HFFc6 (cell line): ENCODE measurements around the gene CARF. TPM values are rescaled to one million over a fixed set of nuclear protein-coding genes. Genes with fewer than 3 reads are reported as not detected.

Experiments used
- DNase-seq: peaks from one replicate; pipeline ENCODE4 v3.0.0-alpha.2; 2018
- H3K27ac Mint-ChIP-seq: 2 replicates; pipeline ENCODE4 v1.8.0; 2020; ENCODE audit warnings: mild to moderate bottlenecking, mixed read lengths
- H3K27me3 Mint-ChIP-seq: 2 replicates; pipeline ENCODE4 v1.8.0; 2021; ENCODE audit warnings: mild to moderate bottlenecking, moderate library complexity, mixed read lengths; ENCODE audit not compliant: insufficient read depth
- H3K36me3 Mint-ChIP-seq: 2 replicates; pipeline ENCODE4 v1.8.0; 2021; ENCODE audit warnings: low read depth, mixed read lengths
- H3K4me1 Mint-ChIP-seq: 2 replicates; pipeline ENCODE4 v1.8.0; 2020; ENCODE audit warnings: low read depth, mixed read lengths
- H3K4me3 Mint-ChIP-seq: 2 replicates; pipeline ENCODE4 v1.8.0; 2020; ENCODE audit warnings: mild to moderate bottlenecking, moderate library complexity, mixed read lengths
- H3K9me3 Mint-ChIP-seq: 2 replicates; pipeline ENCODE4 v1.8.0; 2020; ENCODE audit warnings: mild to moderate bottlenecking, mixed read lengths
- total RNA-seq, 6 experiments: library from RNA; stranded (reverse); fragmentation: NEBNext Ultra II Directional; extraction: Animal tissue kit (Norgen Biotek cat#: 25700); gene quantifications; 2 replicates in 1 of 6; 3 replicates in 5 of 6; pipeline ENCODE4 v1.2.3, GENCODE V29; 2021
- TF ChIP-seq, protein P1 (sequence below): fragments of 200-600 bp; sonication (generic); IDR thresholded peaks from 2 replicates; pipeline ENCODE4 v1.5.0; 2021; ENCODE audit warnings: antibody characterized with exemption, mild to moderate bottlenecking

CARF gene
- total RNA-seq, 6 experiments from 2014 or later: 2.2 to 5.7 (median 4.2) TPM

GRCh38 chr2:203030991-203031390 is 118.9 kb downstream of the CARF start:
- H3K4me1 Mint-ChIP-seq: peaks cover 10% of the 10 kb centered on the region; the same call in 1 of the 2 replicates
- TF ChIP-seq, protein P1, sequence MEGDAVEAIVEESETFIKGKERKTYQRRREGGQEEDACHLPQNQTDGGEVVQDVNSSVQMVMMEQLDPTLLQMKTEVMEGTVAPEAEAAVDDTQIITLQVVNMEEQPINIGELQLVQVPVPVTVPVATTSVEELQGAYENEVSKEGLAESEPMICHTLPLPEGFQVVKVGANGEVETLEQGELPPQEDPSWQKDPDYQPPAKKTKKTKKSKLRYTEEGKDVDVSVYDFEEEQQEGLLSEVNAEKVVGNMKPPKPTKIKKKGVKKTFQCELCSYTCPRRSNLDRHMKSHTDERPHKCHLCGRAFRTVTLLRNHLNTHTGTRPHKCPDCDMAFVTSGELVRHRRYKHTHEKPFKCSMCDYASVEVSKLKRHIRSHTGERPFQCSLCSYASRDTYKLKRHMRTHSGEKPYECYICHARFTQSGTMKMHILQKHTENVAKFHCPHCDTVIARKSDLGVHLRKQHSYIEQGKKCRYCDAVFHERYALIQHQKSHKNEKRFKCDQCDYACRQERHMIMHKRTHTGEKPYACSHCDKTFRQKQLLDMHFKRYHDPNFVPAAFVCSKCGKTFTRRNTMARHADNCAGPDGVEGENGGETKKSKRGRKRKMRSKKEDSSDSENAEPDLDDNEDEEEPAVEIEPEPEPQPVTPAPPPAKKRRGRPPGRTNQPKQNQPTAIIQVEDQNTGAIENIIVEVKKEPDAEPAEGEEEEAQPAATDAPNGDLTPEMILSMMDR: no peak
- H3K27me3 Mint-ChIP-seq: no peaks in the 10 kb centered on the region
- H3K9me3 Mint-ChIP-seq: no peaks in the 10 kb centered on the region
- H3K4me3 Mint-ChIP-seq: no peak overlapping the region
- no peak overlapping the region for H3K27ac Mint-ChIP-seq
- DNase-seq: no peak
- H3K36me3 Mint-ChIP-seq: peaks cover 5% of the 10 kb centered on the region; the same call in 1 of the 2 replicates

GRCh38 chr2:203033395-203033794 is 121.3 kb downstream of the CARF start:
- no peaks in the 10 kb centered on the region for H3K27me3 Mint-ChIP-seq
- H3K36me3 Mint-ChIP-seq: peaks cover 8% of the 10 kb centered on the region
- no peak overlapping the region for H3K4me3 Mint-ChIP-seq
- no peak overlapping the region for H3K27ac Mint-ChIP-seq
- no peaks in the 10 kb centered on the region for H3K9me3 Mint-ChIP-seq
- H3K4me1 Mint-ChIP-seq: peaks cover 21% of the 10 kb centered on the region
- TF ChIP-seq, protein P1: no peak
- DNase-seq: no peak

GRCh38 chr2:203035879-203036470 is 123.9 kb downstream of the CARF start:
- H3K27me3 Mint-ChIP-seq: no peaks in the 10 kb centered on the region
- TF ChIP-seq, protein P1: no peak
- H3K36me3 Mint-ChIP-seq: peaks cover 25% of the 10 kb centered on the region
- H3K4me1 Mint-ChIP-seq: peaks cover 25% of the 10 kb centered on the region
- no peak overlapping the region for H3K4me3 Mint-ChIP-seq
- no peaks in the 10 kb centered on the region for H3K9me3 Mint-ChIP-seq
- no peak for DNase-seq
- H3K27ac Mint-ChIP-seq: no peak overlapping the region

Other genes with a start within 250 kb of the CARF start
- gene ICA1L, start 40.5 kb upstream of the CARF start, total RNA-seq: 1 to 10 TPM; 2.6 to 4.5 (median 3.2) TPM
- gene WDR12, start 602 bp upstream of the CARF start, total RNA-seq: 10 to 100 TPM; 48.4 to 77.0 (median 56.1) TPM
- 10 to 100 TPM; 17.7 to 29.2 (median 23.8) TPM for gene NBEAL1, start 102.6 kb downstream of the CARF start, total RNA-seq